NB4 (cell line): ENCODE results near the gene DHCR24.
"Not testable (repeated sequence)": the region's sequence is repeated elsewhere in the genome, so short reads cannot be mapped to it uniquely, and the experiment has no call there.

ENCODE experiments used
- DNase-seq: peaks from one replicate; pipeline ENCODE4 v3.0.0; 2010; ENCODE audit warnings: low read depth
- H3K4me3 ChIP-seq: one replicate; pipeline ENCODE4 v1.5.1; 2011; ENCODE audit warnings: mild to moderate bottlenecking, low read depth, low read length, moderate library complexity
- MYC ChIP-seq: IDR thresholded peaks from 2 replicates; pipeline ENCODE4 v1.6.1; 2011; ENCODE audit warnings: low read depth, low read length
- POLR2A ChIP-seq: IDR thresholded peaks from 2 replicates; pipeline ENCODE4 v1.6.1; 2011; ENCODE audit warnings: mild to moderate bottlenecking; ENCODE audit not compliant: insufficient read length; ENCODE audit errors: extremely low read depth
- TF ChIP-seq, protein P1 (sequence below): IDR thresholded peaks from one replicate; pipeline ENCODE4 v1.5.1; 2012; ENCODE audit warnings: low read depth, low read length
- TF ChIP-seq, protein P2 (sequence below): IDR thresholded peaks from 2 replicates; pipeline ENCODE4 v1.6.1; 2011; ENCODE audit warnings: low read depth, low read length

DHCR24 gene

DNA sequence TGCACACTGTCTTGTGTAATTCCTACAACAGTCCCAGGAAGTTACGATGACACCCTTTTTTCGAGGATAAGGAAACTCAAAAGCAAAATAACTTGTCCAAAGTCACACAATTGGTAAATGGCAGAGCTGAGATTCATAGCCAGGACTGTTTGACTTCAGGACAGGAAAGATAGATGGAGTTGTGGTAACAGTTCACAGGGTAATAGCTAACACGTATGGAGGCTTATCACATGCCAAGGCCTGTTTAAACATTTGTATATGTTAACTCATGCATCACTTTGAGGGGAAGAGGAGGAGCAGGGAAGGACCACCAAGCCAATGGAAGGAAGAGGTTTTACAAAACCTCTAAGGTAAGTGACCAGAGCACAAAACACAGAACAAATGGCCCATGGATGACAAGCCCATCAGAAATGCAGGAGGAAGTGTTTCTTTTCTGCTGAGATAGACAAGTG lies 2.8 kb downstream of the DHCR24 start:
- TF ChIP-seq, protein P1, sequence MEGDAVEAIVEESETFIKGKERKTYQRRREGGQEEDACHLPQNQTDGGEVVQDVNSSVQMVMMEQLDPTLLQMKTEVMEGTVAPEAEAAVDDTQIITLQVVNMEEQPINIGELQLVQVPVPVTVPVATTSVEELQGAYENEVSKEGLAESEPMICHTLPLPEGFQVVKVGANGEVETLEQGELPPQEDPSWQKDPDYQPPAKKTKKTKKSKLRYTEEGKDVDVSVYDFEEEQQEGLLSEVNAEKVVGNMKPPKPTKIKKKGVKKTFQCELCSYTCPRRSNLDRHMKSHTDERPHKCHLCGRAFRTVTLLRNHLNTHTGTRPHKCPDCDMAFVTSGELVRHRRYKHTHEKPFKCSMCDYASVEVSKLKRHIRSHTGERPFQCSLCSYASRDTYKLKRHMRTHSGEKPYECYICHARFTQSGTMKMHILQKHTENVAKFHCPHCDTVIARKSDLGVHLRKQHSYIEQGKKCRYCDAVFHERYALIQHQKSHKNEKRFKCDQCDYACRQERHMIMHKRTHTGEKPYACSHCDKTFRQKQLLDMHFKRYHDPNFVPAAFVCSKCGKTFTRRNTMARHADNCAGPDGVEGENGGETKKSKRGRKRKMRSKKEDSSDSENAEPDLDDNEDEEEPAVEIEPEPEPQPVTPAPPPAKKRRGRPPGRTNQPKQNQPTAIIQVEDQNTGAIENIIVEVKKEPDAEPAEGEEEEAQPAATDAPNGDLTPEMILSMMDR, result no peak
- TF ChIP-seq, protein P2, sequence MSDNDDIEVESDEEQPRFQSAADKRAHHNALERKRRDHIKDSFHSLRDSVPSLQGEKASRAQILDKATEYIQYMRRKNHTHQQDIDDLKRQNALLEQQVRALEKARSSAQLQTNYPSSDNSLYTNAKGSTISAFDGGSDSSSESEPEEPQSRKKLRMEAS, result no peak
- no peak for TF ChIP-seq MYC
- no peak for TF ChIP-seq POLR2A
- no peak for DNase-seq
- peak overlapping the region; percentile 88 for H3K4me3 ChIP-seq

DNA sequence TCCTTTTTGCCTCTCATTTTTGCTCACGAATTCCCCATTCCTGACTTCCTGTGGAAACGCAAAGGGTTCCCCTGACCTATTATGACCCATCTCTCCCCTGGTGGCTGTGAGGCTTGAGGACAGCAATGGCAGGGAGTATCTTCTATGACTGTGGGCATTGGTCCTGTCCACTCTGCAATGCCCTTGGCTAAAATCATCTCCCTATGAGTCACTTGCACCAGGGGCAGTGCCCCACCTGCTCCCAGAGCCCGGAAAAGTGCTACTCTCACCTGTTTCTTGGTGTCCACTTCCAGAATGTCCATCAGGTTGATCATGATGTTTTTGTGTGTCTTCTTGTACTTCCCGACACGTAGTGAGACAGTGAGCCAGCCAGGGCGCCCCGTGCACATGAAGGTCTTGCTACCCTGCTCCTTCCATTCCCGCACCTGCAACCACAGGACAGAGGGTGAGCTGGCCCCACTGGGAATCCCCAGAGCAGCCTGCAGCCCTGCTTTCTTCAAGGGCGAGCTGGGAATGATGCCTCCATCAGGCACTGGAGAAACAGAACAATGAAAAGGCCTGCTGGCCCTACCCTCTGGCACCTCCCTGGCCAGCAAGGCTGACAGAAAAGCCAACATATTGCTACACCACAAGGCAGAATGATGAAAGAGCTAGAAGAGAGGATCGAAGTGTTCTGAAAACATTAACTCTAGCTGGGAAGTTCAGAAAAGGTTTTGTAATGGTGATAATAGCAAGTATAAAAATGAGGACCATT lies 3.5 kb downstream of the DHCR24 start:
- TF ChIP-seq, protein P1, result no peak
- TF ChIP-seq, protein P2, result no peak
- no peak for TF ChIP-seq MYC
- no peak for TF ChIP-seq POLR2A
- peak overlapping the region; percentile 88 for H3K4me3 ChIP-seq
- DNase-seq, result peak; percentile 53

DNA sequence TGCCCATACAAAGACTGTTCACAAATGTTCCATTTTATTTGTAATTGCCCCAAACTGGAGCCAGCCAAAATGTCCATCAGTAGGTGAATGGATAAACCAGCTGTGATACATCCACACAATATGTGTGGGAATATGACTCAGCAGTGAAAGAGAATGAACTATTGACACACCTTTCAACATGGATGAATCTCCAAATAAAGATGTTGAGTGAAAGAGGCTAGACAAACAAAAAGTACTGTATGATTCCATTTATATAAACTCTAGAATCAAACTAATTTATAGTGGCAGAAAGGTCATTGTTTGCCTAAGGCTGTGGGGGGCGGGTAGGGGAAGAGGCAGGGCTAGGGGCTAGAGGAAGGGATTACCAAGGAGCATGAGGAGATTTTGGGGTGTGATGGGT lies 4.5 kb downstream of the DHCR24 start:
- TF ChIP-seq, protein P2, result no peak
- TF ChIP-seq POLR2A, result no peak
- TF ChIP-seq, protein P1, result no peak
- no peak for TF ChIP-seq MYC
- DNase-seq, result no peak
- H3K4me3 ChIP-seq, result no peak overlapping the region

DNA sequence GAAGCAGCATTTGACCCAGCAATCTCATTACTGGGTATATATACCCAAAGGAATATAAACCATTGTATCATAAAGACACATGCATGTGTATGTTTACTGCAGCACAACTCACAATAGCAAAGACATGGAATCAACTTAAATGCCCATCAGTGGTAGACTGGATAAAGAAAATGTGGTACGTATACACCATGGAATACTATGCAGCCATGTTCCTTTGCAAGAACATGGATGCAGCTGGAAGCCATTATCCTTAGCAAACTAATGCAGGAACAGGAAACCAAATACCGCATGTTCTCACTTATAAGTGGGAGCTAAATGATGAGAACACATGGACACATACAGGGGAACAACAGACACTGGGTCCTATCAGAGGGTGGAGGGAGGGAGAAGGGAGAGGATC lies 5.4 kb downstream of the DHCR24 start:
- DNase-seq, H3K4me3 ChIP-seq: not testable (repeated sequence)

DNA sequence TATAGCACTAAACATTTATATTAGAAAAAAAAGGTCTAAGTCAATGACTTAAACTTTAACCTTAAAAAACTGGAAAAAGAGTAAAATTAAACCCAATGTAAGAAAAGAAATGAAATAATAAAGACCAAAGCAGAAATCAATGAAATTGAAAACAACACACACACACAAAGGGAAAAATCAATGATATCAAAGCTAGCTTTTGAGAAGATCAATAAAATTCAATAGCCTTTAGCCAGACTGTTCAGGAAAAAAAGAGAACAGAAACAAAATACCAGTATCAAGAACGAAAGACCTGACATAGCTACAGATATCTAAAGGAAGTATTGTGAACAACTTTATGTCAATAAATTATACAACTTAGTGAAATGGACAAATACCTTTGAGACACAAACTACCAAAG lies 7.1 kb downstream of the DHCR24 start:
- no peak for DNase-seq
- no peak overlapping the region for H3K4me3 ChIP-seq
- TF ChIP-seq POLR2A (no peak), MYC (no peak)
- TF ChIP-seq, protein P2, result no peak
- TF ChIP-seq, protein P1, result no peak

DNA sequence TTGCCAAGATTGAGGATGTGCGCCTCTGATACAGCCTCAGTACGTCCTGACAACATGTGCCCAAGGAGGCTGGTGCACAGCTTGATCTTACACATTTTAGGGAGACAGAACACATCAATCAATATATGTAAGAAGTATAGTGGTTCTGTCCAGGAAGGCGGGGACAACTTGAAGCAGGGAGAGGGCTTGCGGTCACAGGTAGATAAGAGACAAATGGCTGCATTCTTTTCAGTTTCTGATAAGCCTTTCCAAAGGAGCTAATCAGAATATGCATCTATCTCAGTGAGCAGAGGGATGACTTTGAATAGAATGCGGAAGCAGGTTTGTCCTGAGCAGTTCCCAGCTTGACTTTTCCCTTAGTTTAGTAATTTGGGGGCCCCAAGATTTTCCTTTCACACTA lies 10.2 kb downstream of the DHCR24 start:
- DNase-seq, result no peak
- no peak for TF ChIP-seq POLR2A
- TF ChIP-seq MYC, result no peak
- TF ChIP-seq, protein P2, result no peak
- TF ChIP-seq, protein P1, result no peak

More for the DNA sequence above, 10.2 kb downstream of the DHCR24 start:
- H3K4me3 ChIP-seq, result no peak overlapping the region
